KBM-7 (cell line): ENCODE measurements around the gene PCGF3.
"Not testable (repeated sequence)": the region's sequence is repeated elsewhere in the genome, so short reads cannot be mapped to it uniquely, and the experiment has no call there.

Experiments used
- DNase-seq: peaks from one replicate; pipeline ENCODE4 v3.0.0-alpha.2; 2015
- in situ Hi-C: fragments of 300-500 bp; cut with MboI; formaldehyde crosslinking; loops from 2 replicates; pipeline ENCODE4 v1.14.3; 2020; ENCODE audit warnings: low sequenced_read_pairs, low pct_unique_long_range_greater_than_20kb, mixed read lengths

PCGF3 gene

DNA sequence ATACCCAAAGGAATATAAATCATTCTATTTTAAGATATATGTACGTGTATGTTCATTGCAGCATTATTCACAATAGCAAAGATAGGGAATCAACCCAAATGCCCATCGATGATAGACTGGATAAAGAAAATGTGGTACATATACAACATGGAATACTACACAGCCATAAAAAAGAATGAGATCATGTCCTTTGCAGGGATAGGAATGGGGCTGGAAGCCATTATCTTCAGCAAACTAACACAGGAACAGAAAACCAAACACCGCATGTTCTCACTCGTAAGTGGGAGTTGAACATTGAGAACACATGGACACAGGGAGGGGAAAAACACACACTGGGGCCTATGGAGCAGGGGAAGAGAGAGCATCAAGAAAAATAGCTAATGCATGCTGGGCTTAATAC, 101.3 kb downstream of the PCGF3 start:
- DNase-seq, in situ Hi-C loops: not testable (repeated sequence)

DNA sequence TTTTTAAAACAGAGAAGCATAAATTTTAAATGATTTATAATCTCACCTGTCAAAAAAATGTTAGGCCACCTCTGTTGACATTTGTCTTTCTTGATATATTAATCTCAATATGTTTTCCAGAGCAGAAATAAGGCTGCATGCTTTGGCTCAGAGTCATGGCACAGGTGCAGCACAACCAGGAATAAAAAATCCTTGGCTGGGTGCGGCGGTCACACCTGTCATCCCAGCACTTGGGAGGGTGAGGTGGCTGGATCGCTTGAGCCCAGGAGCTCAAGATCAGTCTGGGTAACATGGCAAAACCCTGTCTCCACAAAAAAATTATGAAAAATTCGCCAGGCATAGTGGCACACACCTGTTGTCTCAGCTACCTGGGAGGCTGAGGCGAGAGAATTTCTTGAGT, 102.2 kb downstream of the PCGF3 start:
- in situ Hi-C loops: no loop called here
- no peak for DNase-seq

DNA sequence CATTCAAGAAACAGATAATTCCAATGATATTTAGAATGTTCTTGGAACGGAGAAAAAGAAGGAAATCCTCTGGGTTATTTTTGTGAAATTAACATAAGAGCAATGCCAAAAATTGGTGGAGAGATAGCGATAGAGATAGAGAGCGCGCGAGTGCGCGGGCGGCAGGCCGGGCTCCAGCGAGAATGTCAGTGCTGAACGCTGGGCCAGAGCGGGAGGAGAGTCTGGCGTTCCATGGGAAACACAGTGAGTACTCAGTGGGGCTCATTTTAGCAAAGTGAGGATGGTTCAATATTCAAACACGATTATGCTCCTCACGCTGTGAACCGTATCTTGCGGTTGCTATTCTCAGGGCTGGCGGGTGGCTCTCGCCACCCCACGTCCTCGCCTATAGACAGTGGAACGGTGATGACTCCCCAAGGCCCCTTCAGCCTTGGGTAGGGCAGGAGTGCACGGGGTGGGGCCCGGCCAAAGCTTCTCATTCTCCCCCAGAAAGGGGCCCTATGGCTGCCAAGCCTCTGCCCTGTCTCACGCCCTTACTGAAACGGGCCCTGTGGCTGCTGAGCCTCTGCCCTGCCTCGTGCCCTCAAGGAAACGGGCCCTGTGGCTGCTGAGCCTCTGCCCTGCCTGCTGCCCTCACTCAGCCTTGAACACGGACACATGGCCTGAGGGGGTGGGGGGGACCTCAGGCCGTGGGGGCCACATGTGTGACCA, 103.4 kb downstream of the PCGF3 start:
- in situ Hi-C loops: no loop called here

DNA sequence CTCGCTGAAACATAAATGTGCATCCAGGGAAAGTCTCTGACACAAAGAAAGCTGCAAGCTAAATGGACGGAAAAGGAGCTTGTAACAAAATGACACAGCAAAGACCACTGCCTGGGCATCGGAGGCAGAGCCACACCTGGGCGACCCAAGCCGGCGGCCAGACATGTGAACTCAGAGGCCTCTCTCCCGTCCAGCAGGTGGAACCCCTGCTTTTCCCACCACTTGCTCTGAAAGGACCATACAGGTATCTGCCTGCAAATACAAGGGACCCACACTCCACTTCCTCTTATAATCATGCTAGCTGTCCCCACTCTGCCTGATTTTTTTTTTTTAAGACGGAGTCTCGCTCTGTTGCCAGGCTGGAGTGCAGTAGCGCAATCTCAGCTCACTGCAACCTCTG, 108.3 kb downstream of the PCGF3 start:
- in situ Hi-C loops: no loop called here
- no peak for DNase-seq

More for the DNA sequence above, 103.4 kb downstream of the PCGF3 start:
- DNase-seq: no peak

DNA sequence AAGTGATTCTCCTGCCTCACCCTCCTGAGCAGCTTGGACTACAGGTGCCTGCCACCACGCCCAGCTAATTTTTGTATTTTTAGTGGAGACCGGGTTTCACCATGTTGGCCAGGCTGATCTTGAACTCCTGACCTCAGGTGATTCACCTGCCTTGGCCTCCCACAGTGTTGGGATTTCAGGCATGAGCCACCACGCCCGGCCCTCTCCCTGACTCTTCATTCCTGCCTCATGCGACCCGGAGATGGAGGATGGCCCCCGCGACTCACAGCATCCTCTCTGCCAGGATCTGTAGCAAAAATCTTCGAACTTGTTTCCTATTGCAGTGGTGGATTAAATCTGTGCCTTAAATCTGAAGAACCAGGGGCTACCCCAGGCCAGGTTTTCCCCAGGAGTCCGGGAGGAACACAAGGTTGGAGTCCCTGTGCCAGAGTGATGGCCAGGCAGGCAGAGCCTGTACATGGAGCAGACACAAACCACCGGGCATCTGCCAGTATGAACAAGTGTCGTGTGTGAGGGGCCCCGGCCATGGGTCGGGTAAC, 108.7 kb downstream of the PCGF3 start:
- no peak for DNase-seq
- in situ Hi-C loops: no loop called here

DNA sequence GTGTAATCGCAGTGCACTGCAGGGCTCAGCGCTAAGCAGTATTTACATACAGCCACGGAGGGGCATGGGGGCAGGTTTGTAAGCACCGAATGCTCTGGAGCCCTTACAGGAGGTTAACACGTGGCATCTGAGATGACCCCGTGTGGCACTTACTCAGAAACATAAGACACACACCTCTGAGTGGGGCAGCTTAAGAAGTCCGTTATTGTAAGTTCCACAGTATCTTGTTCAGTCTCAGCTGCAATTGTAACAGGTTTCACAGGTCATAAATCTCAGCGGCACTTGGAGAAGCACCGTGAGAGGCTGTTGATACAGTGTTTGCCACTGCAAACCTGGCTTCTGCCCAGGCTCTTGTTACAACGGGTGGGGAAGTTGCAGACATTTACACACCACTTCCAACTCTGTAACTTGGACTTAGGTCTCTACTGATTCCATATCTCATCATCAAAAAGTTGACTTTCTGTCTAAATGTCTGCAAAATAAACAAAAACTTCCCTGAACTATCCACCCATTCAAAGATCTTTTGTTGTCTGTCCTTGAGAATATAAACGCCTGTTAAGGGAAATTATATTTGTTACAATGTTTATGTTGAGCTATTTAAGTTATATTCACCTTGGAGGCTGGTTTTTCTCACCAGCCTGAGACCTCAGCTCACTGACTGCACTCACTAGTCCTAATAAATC, 110.0 kb downstream of the PCGF3 start:
- in situ Hi-C loops: no loop called here
- no peak for DNase-seq

DNA sequence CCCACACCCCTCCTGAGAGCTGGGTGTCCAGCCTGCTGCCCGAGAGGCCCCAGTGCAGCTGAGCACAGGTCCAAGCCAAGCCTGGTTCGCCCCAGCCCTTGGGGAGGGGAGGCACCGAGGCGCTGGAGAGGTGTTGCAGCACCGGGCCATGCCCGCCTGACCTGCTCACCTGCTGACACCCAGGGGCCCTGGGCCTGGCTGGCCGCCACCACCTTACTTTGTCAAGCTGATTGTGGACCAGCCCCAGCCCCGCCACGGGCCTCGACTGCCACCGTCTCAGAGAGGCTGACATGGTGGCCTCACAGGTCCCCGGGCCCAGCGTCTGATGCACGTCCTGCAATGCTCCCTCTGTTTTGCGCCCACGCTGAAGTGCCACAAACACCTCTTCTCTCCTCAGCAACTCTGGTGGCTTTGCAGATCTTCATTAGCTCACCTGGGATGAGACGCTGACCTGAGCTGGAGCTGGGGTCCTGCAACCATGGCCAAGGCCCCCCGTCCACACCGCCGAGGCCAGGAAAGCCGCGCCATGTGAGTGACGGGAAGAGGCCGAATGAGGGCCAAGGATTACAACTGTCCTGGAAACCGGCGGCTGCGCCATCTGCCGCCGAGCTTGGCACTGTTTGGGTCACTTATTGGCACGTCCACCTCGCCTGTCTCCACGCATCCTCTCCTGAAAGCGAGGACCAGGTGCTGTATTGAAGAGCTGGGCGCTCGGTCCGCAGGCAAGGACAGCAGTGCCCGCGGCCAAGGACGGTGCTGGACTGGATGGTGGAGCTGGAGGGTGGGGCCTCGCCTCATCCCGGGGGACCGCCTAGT, 112.7 kb downstream of the PCGF3 start:
- DNase-seq: no peak
- in situ Hi-C loops: no loop called here

DNA sequence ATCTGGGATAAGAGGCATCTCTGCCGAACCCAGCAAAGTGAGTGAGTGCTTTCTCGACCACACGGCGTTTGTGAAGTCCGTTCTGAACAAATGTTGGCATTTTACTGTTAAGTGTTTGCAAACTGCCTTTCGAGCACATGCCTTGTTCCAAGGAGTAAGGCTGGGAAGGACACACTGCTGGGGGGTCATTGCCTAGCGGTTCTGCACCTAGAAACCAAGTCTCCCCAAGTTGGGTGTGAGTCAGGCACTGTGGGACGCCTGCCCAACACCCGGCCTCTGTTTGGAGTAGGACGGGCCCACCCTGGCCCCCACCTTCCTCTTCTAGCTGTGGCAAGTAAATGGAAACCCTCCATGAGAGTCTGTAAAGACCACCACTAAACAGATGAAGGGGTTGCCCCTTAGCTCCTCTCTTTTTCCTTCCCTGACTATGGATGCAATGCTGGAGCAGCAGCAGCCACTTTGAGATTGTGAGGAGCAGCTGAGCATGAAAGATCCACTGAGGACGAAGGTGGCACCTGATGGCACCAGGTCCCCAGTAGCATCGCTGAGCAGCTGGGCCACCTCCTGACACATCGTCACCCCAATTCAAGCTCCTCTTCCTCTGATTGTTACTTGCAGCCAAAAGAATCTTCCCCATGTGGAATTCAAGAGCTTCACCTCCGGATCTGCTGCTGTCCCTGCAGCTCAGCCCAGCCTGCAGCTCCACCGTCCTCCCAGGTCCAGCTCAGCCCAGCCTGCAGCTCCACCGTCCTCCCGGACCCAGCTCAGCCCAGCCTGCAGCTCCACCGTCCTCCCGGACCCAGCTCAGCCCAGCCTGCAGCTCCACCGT, 114.0 kb downstream of the PCGF3 start:
- no peak for DNase-seq
- in situ Hi-C loops: no loop called here
